NCI-H460 (cell line): ENCODE results near the gene CNTD1. TPM values are rescaled to one million over a fixed set of nuclear protein-coding genes. Genes with fewer than 3 reads are reported as not detected.
"Not testable (repeated sequence)": the region's sequence is repeated elsewhere in the genome, so short reads cannot be mapped to it uniquely, and the experiment has no call there.

Experiments
- DNase-seq: peaks from one replicate; pipeline ENCODE4 v3.0.0-alpha.2; 2016; ENCODE audit warnings: low read depth; ENCODE audit errors: extremely low read depth
- total RNA-seq: library from RNA; depleted of rRNA; stranded (reverse); fragments of >200 nt; shearing (Covaris generic); gene quantifications from 2 replicates; pipeline ENCODE4 v1.2.3, GENCODE V29; 2014

CNTD1 gene
- total RNA-seq, 1 experiment from 2014 or later = 0.17 TPM

DNA sequence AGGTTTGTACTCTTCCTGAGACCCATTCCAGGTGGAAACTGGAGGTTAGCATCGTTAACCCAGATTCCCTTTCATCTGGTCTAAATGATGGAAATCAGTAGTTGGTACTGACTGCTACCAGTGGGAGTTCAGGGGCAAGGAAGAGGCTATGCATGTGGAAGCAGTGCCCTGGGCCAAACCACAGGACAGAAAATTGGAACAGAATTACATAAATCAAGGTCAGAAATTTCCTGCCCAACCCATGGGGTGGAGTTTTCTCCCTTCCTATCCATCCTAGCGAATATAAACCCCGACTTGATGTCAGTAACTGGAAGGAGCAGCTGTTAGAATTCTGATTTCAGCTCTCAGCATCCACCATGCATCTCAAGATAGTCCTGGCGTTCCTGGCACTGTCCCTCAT, 45.6 kb downstream of the CNTD1 start, which contains the start of gene AOC2:
Gene AOC2, plus strand, starts transcription at position 310 of the 400 bp plus-strand sequence. Its CDS starts 47 bp downstream, at position 357.
- no peak for DNase-seq

DNA sequence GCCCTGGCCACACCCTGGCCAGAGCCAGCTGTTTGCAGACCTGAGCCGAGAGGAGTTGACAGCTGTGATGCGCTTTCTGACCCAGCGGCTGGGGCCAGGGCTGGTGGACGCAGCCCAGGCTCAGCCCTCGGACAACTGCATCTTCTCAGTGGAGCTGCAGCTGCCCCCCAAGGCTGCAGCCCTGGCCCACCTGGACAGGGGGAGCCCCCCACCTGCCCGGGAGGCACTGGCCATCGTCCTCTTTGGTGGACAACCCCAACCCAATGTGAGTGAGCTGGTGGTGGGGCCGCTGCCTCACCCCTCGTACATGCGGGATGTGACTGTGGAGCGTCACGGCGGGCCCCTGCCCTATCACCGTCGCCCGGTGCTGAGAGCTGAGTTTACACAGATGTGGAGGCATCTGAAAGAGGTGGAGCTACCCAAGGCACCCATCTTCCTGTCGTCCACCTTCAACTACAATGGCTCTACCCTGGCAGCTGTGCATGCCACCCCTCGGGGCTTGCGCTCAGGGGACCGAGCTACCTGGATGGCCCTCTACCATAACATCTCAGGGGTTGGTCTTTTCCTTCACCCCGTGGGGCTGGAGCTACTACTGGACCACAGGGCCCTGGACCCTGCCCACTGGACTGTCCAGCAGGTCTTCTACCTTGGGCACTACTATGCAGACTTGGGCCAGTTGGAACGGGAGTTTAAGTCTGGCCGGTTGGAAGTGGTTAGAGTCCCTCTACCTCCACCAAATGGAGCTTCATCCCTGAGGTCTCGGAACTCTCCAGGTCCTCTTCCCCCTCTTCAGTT, 46.3 kb downstream of the CNTD1 start:
- no peak for DNase-seq

DNA sequence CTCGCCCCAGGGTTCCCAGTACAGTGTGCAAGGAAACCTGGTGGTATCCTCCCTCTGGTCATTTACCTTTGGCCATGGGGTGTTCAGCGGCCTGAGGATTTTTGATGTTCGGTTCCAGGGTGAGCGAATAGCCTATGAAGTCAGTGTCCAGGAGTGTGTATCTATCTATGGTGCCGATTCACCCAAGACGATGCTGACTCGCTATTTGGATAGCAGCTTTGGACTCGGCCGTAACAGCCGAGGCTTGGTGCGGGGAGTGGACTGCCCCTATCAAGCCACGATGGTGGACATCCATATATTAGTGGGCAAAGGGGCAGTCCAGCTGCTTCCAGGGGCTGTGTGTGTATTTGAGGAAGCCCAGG, 46.9 kb downstream of the CNTD1 start:
- no peak for DNase-seq

DNA sequence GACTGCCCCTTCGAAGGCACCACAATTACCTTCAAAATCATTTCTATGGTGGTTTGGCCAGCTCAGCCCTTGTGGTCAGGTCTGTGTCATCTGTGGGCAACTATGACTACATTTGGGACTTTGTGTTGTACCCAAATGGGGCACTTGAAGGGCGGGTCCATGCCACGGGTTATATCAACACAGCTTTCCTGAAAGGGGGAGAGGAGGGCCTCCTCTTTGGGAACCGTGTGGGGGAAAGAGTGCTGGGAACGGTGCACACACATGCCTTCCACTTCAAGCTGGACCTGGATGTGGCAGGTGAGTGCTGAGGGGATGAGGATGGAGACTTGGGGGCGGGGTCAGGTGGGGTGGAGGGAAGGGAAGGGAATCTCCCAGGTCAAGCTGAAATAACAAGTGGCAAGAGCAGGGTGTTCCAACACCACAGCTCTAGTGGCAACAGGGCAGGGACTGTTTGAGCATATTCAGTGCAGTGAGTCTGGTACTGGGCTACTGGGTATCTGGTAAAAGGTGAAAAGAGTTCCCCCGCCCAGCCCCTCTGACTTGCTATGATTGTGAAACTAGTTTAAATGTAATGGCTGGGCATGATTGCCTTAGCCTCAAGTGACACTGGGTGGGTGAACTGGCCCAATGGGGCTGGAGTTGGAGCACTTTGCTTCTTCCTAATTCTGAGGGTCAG, 47.4 kb downstream of the CNTD1 start:
- no peak for DNase-seq

DNA sequence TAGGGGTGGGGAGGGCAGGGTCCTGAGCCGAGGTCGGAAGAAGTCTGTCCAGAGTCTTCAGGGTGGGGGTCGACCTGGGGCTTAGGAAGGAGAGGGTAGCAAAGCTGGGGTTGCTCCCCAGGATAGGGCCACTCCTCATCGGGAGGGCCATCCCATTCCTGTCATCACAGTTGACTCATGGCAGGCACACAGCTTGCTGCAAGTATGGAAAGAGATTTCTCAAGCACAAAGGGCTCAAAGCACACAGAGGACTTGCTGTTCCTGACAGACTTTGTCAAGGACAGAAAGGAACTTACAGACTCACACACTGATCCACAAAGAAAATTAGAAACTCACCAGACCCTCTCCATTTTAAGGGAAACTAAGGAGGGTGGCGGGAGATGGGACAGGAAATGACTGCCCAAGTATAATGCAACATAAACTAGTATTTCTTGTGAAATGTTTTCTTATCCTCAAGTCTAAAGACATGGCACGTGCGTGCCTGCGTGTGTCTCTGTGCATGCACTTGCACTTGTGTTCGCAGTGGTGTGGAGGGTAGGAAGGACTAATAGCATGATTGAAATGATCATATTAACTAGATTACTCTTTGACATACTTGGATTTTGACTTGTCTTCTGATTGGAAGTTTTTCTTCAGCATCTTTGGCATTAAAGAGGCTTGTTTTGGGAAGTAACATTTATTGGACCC, 48.1 kb downstream of the CNTD1 start:
- no peak for DNase-seq

DNA sequence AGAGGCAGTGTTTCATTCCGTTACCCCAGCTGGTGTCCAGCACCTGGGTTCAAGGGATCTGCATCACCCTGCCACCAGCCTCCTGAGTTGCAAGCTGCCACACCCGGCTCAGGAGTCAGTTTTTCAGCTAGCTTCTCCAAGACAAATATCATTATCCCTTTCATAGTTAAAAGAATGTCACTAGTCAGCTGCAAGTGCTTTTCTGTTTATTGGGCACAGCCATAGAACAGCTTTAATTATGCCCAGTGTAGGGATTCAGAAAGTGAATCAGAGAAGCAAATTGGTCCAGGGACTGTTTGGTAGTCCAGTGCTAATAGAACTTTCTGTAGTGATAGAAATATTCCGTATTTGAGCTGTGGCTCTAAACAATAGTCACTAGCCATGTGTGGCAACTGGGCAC, 49.4 kb downstream of the CNTD1 start:
- no peak for DNase-seq

DNA sequence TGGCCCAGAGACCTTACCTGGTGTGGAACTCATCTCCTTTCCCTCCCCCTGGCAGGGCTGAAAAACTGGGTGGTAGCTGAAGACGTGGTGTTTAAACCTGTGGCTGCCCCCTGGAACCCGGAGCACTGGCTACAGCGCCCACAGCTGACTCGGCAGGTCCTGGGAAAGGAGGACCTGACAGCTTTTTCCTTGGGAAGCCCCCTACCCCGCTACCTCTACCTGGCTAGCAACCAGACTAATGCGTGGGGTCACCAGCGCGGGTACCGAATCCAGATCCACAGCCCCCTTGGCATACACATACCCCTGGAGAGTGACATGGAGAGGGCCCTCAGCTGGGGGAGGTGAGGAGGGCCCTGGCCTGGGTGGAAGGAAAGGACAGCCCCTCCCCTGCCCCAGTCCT, 50.4 kb downstream of the CNTD1 start:
- DNase-seq = no peak

DNA sequence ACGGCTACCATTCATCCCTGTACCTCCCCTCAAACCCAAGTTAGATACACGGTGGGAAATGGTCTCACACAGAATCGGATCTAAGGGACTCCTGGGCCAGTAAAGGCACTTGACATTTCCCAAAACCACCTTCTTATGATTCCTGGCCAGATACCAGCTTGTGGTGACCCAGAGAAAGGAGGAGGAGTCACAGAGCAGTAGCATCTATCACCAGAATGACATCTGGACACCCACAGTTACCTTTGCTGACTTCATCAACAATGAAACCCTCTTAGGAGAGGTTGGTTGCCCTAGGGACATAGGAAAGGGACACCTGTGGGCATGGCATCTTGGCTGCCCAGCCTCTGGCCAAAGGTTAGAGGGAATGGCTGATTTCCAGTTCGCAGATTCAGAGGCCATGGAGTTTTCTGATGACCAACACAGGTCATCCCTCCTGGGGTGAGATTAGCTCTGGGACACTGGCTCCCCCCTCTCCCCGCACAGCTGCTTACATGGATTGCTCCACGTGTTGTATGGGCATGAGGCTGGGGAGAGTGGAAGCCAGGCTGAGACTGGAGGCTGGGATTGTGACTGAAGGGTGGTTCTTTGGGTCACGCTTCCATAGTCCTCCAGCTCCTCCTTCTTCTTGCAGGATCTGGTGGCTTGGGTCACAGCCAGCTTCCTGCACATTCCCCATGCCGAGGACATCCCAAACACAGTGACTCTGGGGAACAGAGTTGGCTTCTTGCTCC, 51.0 kb downstream of the CNTD1 start:
- no peak for DNase-seq

DNA sequence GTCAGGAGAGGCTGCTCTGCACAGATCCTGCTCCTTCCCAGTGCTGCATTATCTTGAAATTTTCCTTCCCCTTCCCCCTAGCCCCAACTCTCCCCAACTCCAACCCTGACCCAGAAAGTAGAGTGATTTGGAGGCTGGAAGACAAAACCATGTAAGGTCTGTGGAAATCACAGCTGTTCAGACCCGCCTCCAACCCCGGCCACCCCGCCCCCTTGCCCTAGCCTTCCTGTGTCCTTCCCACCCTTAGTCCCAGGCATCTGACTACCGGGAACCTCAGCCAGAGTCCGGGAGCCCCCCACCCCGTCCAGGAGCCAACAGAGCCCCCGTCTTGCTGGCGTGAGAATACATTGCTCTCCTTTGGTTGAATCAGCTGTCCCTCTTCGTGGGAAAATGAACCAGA, 52.3 kb downstream of the CNTD1 start, which contains the start of gene AOC3:
Gene AOC3, plus strand, starts transcription at position 246 of the 400 bp plus-strand sequence. Its CDS starts 145 bp downstream, at position 391.
- DNase-seq = no peak

DNA sequence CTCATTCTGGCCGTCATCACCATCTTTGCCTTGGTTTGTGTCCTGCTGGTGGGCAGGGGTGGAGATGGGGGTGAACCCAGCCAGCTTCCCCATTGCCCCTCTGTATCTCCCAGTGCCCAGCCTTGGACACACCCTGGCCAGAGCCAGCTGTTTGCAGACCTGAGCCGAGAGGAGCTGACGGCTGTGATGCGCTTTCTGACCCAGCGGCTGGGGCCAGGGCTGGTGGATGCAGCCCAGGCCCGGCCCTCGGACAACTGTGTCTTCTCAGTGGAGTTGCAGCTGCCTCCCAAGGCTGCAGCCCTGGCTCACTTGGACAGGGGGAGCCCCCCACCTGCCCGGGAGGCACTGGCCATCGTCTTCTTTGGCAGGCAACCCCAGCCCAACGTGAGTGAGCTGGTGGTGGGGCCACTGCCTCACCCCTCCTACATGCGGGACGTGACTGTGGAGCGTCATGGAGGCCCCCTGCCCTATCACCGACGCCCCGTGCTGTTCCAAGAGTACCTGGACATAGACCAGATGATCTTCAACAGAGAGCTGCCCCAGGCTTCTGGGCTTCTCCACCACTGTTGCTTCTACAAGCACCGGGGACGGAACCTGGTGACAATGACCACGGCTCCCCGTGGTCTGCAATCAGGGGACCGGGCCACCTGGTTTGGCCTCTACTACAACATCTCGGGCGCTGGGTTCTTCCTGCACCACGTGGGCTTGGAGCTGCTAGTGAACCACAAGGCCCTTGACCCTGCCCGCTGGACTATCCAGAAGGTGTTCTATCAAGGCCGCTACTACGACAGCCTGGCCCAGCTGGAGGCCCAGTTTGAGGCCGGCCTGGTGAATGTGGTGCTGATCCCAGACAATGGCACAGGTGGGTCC, 52.9 kb downstream of the CNTD1 start:
- not testable (repeated sequence) for DNase-seq

DNA sequence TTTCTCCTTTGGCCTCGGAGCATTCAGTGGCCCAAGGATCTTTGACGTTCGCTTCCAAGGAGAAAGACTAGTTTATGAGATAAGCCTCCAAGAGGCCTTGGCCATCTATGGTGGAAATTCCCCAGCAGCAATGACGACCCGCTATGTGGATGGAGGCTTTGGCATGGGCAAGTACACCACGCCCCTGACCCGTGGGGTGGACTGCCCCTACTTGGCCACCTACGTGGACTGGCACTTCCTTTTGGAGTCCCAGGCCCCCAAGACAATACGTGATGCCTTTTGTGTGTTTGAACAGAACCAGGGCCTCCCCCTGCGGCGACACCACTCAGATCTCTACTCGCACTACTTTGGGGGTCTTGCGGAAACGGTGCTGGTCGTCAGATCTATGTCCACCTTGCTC, 53.7 kb downstream of the CNTD1 start:
- DNase-seq = no peak

DNA sequence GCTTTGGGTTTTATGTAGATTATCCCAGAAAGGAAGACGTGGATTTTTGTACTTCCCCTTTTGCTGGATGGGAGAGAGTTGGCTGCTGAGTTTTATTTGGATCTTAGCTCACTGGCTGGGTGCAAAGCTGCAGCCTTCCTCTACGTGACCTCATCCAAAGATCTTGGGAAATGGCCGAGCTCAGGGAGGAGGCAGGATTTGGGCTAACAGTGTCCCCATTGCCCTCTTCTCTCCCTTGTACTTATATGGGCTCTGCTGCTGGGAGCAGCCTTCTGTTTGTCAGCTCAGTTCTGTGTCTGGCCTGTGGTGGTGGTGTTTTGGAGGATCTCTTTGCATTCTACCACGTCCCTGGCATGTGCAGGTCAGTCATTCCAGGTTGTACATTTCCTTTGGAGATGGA, 54.3 kb downstream of the CNTD1 start:
- no peak for DNase-seq

DNA sequence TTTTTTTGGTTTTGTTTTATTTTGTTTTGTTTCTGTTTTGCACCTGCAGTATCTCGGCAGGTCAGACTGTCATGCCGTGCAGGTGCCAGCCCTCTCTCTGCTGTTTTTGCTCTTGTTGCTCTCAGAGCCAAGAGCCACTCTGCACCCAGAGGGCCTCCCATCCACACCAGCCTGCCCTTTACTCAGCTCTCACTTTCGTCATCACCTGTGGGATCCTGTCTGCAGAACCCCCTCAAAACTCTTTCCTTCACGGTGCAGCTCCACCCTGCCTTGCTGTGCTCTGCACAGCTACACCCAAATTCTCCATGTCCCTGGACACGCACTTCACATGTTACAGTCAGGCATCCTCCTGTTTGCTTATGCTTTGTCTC, 54.9 kb downstream of the CNTD1 start:
- DNase-seq = no peak

DNA sequence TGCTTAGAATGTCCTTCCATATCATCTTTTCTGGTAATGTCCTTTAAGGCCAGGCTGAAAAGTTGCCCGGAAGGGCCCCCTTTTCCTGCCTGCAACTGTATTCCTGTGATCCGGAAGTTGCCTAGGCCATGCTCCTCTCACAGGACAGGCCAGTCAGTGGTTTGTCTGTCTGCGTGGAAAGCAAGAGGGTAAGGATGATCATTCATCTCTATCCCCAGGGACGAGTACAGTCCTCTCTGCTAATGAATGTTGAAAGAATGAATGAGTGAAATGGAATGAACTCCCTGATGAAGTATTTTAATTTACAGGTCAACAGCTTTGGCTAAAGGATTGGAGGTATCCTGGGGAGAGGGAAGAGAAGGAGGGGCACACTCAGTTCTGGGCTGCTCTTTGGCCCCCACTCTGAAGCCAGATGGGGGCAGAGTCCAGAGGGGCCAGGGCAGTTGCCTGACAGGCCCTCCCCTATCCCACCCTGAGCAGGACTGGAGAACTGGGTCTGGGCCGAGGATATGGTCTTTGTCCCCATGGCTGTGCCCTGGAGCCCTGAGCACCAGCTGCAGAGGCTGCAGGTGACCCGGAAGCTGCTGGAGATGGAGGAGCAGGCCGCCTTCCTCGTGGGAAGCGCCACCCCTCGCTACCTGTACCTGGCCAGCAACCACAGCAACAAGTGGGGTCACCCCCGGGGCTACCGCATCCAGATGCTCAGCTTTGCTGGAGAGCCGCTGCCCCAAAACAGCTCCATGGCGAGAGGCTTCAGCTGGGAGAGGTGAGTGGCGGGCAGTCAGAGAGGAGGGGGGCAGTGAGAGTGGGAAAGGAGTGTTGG, 55.5 kb downstream of the CNTD1 start:
- DNase-seq = no peak

DNA sequence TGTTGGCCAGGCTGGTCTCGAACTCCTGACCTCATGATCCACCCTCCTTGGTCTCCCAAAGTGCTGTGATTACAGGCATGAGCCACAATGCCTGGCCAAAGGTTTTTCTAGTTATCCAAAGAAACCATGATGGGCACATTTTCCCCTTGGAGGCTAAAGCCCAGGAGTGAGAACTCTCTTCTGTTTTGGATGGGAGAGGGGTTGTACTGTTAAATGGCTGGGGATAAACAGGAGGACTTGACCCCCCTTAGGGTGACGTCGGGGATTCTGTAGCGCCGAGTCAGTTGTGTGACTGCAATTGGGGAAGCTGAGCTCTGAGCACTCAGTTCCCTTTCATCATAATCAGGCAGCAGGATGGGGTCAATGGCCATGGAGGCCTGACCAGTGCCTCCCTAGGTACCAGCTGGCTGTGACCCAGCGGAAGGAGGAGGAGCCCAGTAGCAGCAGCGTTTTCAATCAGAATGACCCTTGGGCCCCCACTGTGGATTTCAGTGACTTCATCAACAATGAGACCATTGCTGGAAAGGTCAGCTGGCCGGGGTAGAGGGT, 56.5 kb downstream of the CNTD1 start:
- no peak for DNase-seq

DNA sequence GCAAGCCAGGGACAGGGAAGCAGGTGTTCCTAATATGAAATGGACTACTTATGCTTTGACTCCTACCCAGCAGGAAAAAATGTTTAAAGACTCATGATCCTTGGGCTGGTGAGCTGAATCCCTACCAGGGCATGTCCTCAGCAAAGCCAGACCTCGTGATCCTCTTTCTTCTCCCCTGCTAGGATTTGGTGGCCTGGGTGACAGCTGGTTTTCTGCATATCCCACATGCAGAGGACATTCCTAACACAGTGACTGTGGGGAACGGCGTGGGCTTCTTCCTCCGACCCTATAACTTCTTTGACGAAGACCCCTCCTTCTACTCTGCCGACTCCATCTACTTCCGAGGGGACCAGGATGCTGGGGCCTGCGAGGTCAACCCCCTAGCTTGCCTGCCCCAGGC, 57.4 kb downstream of the CNTD1 start:
- not testable (repeated sequence) for DNase-seq

DNA sequence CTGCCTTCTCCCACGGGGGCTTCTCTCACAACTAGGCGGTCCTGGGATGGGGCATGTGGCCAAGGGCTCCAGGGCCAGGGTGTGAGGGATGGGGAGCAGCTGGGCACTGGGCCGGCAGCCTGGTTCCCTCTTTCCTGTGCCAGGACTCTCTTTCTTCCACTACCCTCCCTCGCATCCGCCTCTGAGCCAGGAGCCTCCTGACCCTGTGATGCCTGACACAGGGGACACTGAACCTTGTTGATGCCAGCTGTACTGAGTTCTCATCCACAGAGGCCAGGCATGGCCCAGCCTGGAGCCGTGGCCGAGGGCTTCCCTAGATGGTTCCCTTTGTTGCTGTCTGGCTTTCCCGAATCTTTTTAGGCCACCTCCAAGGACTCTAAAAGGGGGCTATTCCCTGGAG, 57.9 kb downstream of the CNTD1 start:
- DNase-seq = not testable (repeated sequence)

DNA sequence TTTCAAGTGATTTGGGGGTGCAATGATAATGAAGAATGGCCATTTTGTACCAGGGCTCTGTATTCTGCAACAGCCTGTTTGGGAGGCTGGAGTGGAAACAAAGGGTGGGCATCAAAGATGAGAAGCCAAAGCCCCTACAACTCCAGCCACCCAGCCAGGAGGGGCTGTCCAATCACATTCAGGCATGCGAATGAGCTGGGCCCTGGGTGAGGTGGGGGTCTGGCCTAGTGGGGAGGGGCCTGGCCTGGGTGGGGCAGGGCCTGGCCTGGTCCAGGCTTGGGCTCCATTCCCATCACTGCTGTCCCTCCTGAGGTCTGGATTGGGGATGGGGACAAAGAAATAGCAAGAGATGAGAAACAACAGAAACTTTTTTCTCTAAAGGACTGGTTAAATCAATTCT, 58.7 kb downstream of the CNTD1 start:
- DNase-seq = no peak
